GM19023 (cell line): Measurements from ENCODE around the gene LIPC.

Experiments used
- ATAC-seq: cut with Tn5 transposase; IDR thresholded peaks from one replicate; pipeline ENCODE4 v1.9.1; 2021; ENCODE audit warnings: mild to moderate bottlenecking, moderate library complexity; ENCODE audit not compliant: unreplicated experiment

The LIPC gene

GRCh38 chr15:58549013-58549784 lies 117.4 kb downstream of the LIPC start:
- no peak for ATAC-seq

- ATAC-seq = no peak
Observed at GRCh38 chr15:58549785-58550074, 117.9 kb downstream of the LIPC start.

GRCh38 chr15:58551084-58551763 lies 119.4 kb downstream of the LIPC start:
- no peak for ATAC-seq

GRCh38 chr15:58551764-58552504 lies 120.1 kb downstream of the LIPC start:
- no peak for ATAC-seq

- no peak for ATAC-seq
Observed at GRCh38 chr15:58552505-58553364, 120.9 kb downstream of the LIPC start.

GRCh38 chr15:58553365-58553918 lies 121.7 kb downstream of the LIPC start:
- ATAC-seq = no peak

GRCh38 chr15:58554758-58555157 lies 123.0 kb downstream of the LIPC start:
- no peak for ATAC-seq

- no peak for ATAC-seq
Observed at GRCh38 chr15:58555162-58556027, 123.6 kb downstream of the LIPC start.

- ATAC-seq = no peak
Observed at GRCh38 chr15:58556028-58556361, 124.2 kb downstream of the LIPC start.

- ATAC-seq = no peak
Observed at GRCh38 chr15:58556541-58556940, 124.8 kb downstream of the LIPC start.

GRCh38 chr15:58558777-58559176 lies 127.0 kb downstream of the LIPC start:
- ATAC-seq = no peak

GRCh38 chr15:58559904-58560588 lies 128.3 kb downstream of the LIPC start:
- no peak for ATAC-seq

GRCh38 chr15:58561321-58561720 lies 129.5 kb downstream of the LIPC start:
- no peak for ATAC-seq

GRCh38 chr15:58562135-58562534 lies 130.3 kb downstream of the LIPC start:
- ATAC-seq = no peak

- no peak for ATAC-seq
Observed at GRCh38 chr15:58564981-58565380, 133.2 kb downstream of the LIPC start.

- no peak for ATAC-seq
Observed at GRCh38 chr15:58565619-58566018, 133.8 kb downstream of the LIPC start.

GRCh38 chr15:58566029-58566428 lies 134.2 kb downstream of the LIPC start:
- ATAC-seq = no peak

GRCh38 chr15:58568157-58568571 lies 136.4 kb downstream of the LIPC start:
- ATAC-seq = no peak

- no peak for ATAC-seq
Observed at GRCh38 chr15:58569455-58569854, 137.7 kb downstream of the LIPC start.
